ACHN (cell line): Measurements from ENCODE around the gene ZNF780B.
A peak's percentile ranks its signal among the peaks of the same experiment; 100 is the strongest.

Experiments
- DNase-seq: peaks from one replicate; pipeline ENCODE4 v3.0.0-alpha.2; 2015
- in situ Hi-C: cut with HindIII; loops from 2 replicates; pipeline ENCODE4 v1.10.0; 2017; ENCODE audit warnings: low sequenced_read_pairs, low pct_ligation_motif_present, low pct_unique_long_range_greater_than_20kb

ZNF780B gene

DNA sequence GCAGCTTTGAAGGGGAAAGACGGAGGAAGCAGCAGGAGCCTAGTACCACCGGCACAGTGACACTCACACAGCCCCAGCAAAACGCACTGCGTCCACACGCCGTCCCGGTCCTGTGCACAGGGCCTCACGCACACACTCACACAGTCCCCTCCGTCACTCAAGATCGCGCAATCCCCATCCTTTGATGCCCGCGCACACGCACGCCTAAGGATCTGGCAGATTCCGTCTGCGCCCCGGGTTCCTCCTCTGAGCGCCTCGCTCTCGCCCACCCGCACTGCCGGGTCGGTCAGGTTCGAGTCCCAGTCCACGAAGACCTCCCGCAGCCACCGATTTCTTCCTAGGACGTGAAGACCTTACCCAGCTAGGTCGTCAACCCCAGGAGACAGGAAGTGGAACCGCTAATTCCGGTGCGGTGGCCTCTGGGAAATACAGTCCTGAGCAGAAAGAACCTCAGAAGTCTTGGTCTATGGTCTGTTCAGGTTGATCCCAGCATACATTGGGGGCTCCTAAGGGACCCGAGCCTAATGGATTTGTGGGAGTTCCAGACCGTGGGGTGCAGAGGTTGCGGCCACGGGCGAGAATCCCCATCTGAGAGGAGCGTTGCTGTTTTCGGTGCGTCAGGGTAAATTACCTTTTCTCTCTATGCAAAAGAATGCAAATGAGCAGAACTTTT, at the start of gene ZNF780B:
TSS of gene ZNF780B (minus strand) at position 400 of the 673 bp plus-strand sequence. CDS start 5,899 bp downstream, outside the sequence.
- in situ Hi-C loops, result no loop called here
- peak; percentile 44 for DNase-seq

GRCh38 chr19:40104754-40105153, 48.7 kb upstream of the ZNF780B start:
- in situ Hi-C loops, result no loop called here
- no peak for DNase-seq

- no peak for DNase-seq
- in situ Hi-C loops, result no loop called here
These were observed 47.6 kb upstream of the ZNF780B start for GRCh38 chr19:40103600-40103999.

GRCh38 chr19:40101813-40102212, 45.8 kb upstream of the ZNF780B start:
- no peak for DNase-seq
- in situ Hi-C loops, result no loop called here

DNA sequence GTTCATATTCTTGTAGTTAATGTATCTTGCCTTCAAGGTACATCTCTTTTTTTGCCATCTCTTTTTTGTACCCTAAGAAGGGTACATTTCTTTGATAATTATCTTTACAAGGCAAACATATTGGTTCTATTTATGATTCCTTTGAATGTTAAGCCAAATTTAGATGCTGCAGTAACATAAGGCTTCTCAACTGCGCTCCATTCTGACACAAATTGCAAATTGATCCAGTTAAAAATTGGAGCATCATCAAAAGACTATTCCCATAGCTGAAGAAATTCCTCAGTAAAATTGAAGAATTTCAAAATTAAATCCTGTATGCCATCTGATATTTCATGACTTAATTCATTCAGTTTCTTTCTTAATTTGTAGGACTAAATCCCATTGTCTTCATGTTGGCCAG, 37.4 kb upstream of the ZNF780B start:
- in situ Hi-C loops, result no loop called here

DNA sequence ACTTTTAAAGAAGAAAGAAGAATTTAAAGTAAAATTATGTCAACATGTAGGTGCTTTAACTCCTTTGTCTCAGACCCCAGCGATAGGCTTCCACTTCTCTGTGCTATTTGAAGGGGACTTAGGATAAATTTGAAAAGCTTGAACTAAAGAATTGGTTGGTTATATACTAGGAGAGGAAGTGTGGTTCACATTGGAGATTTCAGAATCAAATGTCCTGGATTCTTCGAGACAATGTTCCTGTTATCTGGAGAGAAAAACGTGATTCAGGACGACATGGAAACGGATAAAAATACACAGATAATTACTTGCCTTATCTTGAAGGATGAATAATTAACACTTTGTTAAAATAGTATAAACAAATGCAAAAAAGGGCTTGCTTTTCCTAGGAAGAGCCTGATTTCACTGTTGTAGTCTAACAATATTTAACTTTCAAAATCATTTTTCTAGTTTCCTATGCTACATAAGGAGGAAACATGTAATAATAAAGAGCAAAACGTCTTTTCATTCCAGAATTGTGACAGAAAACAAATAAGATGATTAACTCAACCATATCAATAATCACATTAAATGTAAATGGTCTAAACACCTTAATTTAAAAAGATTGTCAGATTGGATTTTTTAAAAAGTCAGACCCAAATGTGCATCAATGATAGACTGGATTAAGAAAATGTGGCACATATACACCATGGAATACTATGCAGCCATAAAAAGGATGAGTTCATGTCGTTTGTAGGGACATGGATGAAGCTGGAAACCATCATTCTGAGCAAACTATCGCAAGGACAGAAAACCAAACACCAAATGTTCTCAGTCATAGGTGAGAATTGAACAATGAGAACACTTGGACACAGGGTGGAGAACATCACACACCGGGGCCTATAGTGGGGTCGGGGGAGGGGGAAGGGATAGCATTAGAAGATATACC, 35.4 kb upstream of the ZNF780B start:
- in situ Hi-C loops, result no loop called here
- DNase-seq, result no peak

More for the DNA sequence above, 37.4 kb upstream of the ZNF780B start:
- no peak for DNase-seq

DNA sequence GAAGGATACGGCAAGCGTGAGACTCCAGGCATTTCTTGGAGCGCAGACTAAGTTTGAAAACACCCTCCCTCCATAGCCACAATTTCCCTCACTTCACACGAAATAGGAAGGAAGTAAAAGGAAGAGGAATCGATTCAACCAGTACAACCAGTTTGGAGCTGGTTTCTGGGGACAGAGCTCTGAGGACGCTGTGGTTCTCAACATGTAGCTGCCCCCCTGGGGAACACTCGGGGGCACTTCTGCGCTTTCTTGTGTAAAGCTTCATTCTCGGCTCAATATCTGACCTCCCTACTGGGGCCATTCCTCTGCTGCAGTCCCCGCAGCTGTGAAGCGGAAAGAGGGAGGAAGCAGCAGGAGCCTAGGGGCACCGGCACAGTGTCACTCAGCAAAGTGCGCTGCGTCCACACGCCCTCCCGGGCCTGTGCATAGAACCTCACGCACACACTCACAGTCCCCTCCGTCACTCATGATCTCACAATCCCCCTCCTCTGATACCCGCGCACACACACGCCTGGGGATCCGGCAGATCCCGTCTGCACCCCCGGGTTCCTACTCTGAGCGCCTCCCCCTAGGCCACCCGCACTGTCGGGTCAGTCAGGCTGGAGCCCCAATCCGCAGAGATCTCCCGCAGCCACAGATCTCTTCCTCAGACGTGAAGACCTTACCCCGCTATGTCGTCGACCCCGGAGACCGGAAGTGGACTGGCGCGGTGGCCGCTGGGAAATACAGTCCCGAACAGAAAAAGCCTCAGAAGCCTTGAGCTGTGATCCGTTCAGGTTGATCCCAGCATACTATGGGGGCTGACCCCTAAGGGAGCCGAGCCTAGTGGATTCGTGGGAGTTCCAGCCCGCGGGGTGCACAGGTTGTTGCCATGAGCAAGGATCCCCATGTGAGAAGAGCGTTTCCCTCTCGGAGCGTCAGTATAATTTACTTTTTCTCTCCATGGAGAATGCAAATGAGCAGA, 34.5 kb upstream of the ZNF780B start, which contains the start of gene ZNF780A:
TSS of gene ZNF780A (minus strand) at position 703 of the 964 bp plus-strand sequence. CDS start 6,190 bp downstream, outside the sequence.
- peak; percentile 70 for DNase-seq
- in situ Hi-C loops, result no loop called here

DNA sequence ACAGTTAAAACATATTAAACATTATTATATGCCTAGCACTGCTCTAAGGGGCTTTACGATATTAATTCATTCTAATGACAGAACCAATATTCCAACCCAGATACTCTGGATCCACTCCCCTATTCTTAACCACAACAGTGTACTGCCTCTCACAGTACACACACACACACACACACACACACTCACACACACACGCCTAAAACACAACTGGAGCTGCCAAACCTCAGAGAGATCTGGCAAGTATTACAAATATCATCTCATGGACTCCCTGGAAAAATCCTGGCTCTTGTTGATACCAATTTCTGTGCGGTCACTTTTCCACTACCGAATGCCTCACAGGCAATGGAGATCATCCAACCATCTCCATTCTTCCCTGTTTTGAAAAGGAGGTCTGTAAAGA, 33.4 kb upstream of the ZNF780B start:
- in situ Hi-C loops, result no loop called here
- no peak for DNase-seq

- DNase-seq, result no peak
- in situ Hi-C loops, result no loop called here
These were observed 32.4 kb upstream of the ZNF780B start for GRCh38 chr19:40088299-40089047.

DNA sequence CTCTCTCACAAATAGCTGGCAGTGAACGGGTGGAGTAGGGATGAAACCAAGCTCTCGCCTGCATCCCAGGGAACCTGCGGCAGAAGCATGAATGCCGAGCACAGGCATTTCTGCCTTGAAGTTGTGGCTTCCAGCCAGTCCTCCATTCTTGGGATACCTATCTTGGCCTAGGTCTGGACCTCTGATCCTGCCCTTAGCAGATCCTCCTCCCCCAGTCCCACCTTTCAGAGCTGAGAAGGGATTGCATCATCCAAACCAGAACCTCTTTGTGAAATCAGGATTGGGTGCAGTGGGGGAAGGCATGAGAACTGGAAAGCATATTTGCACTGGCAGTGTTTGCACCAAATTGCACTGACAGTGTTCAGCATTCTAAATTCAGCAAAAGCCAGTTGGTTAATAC, 28.9 kb upstream of the ZNF780B start:
- in situ Hi-C loops, result no loop called here
- DNase-seq, result no peak

GRCh38 chr19:40081411-40081810, 25.4 kb upstream of the ZNF780B start:
- DNase-seq, result no peak
- in situ Hi-C loops, result no loop called here

DNA sequence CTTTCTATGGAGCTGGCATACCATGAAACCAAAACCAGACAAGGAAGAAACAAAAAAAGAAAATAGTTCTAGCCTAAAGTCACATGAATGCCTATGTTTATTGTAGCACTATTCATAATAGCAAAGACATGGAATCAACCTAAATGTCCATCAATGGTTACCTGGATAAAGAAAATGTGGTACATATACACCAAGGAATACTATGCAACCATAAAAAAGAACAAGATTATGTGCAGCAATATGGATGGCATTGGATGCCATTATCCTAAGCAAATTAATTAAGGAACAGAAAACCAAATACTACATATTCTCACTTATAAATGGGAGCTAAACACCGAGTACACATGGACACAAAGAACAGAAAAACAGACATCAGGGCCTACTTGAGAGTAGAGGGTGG, 24.3 kb upstream of the ZNF780B start:
- in situ Hi-C loops, result no loop called here
- no peak for DNase-seq

DNA sequence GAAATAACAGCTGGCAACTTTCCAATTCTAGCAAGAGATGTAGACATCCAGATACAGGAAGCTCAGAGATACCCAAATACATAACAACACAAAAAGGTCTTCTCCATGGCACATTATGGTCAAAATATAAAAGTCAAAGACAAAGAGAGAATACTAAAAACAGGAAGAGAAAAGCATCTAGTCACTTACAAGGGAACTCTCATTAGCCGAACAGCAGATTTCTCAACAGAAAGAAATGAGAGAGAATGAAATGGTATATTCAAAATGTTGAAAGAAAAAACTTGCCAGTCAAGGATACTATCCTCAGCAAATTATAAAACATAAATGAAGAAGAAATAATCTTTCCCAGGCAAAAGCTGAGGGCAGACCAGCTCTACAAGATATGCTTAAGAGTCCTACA, 22.3 kb upstream of the ZNF780B start:
- in situ Hi-C loops, result no loop called here
- DNase-seq, result no peak

DNA sequence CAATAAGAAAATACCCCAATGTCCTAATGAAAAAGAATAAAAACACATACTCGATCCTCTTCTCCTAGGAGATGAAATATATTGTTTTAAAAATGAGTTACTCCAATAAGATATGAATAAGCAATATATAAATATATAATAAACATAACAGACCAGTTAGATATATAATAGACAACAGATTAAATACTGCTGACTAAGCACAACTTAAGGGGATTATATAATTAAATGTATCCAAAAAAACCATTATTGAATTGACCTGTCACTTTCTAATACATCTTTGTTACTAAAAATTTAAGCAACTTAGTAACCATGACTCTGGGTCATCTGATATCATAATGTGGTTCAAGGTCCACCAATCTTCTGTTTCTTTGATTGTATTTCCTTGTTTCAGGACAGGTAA, 14.0 kb upstream of the ZNF780B start:
- no peak for DNase-seq
- in situ Hi-C loops, result no loop called here

DNA sequence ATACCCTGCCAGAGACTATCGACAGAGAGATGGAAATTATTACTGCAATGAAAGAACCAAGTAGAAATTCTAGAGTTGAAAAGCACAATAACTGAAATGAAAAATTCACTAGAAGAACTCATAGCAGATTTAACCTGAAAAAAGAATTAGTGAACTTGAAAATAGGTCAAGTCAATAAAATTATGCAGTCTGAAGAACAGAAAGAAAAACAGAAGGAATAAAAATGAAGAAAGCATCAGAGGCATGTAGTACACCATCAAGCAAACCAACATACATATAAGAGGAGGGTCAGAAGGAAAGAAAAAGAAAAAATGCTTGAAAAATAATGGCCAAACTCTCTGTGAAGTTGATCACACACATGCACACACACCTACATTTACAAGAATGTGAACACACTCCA, 3.6 kb upstream of the ZNF780B start:
- DNase-seq, result no peak
- in situ Hi-C loops, result no loop called here

- no peak for DNase-seq
- in situ Hi-C loops, result no loop called here
These were observed 1.1 kb upstream of the ZNF780B start for GRCh38 chr19:40057166-40057565.

- in situ Hi-C loops, result no loop called here
- DNase-seq, result no peak
These were observed 474 bp upstream of the ZNF780B start for GRCh38 chr19:40056505-40056904.

- no peak for DNase-seq
- in situ Hi-C loops, result no loop called here
These were observed 982 bp downstream of the ZNF780B start for GRCh38 chr19:40055049-40055448.
